Small intestine (tissue), 7 donors: ENCODE data around the gene ACAD9. TPM values are rescaled to one million over a fixed set of nuclear protein-coding genes. Genes with fewer than 3 reads are reported as not detected.

ENCODE experiments used
- DNase-seq, 2 donors: peaks; one replicate each; pipeline versions ENCODE4 v3.0.0 to v3.0.0-alpha.2; 2013
- FAIRE-seq: peaks from 2 replicates; lab custom pipeline; 2012; peaks lifted over from hg19 to GRCh38; lab: Jason Lieb, UNC
- H3K27ac ChIP-seq, 3 donors: one replicate each; pipeline ENCODE4 v1.5.1; 2013; ENCODE audit warnings: low read length in 2 of 3, mild to moderate bottlenecking in 2 of 3, control low read depth in 1 of 3, inconsistent platforms in 1 of 3, low read depth in 1 of 3, moderate library complexity in 1 of 3
- H3K27me3 ChIP-seq, 3 donors: one replicate each; pipeline ENCODE4 v1.6.1; 2013; ENCODE audit warnings: low read length in 3 of 3, inconsistent platforms in 1 of 3; ENCODE audit not compliant: control insufficient read depth in 3 of 3, insufficient read depth in 3 of 3
- H3K36me3 ChIP-seq, 3 donors: one replicate each; pipeline ENCODE4 v1.6.1; 2013; ENCODE audit warnings: low read length in 3 of 3, inconsistent platforms in 1 of 3, low read depth in 1 of 3, mild to moderate bottlenecking in 1 of 3, moderate library complexity in 1 of 3; ENCODE audit not compliant: control insufficient read depth in 3 of 3, insufficient read depth in 2 of 3
- H3K4me1 ChIP-seq, 3 donors: one replicate each; pipeline ENCODE4 v1.6.1; 2013; ENCODE audit warnings: low read length in 2 of 3, inconsistent platforms in 1 of 3, low read depth in 1 of 3, mild to moderate bottlenecking in 1 of 3, moderate library complexity in 1 of 3; ENCODE audit not compliant: control insufficient read depth in 3 of 3, insufficient read depth in 2 of 3
- H3K4me3 ChIP-seq, 3 donors: one replicate each; pipeline ENCODE4 v1.5.1; 2013; ENCODE audit warnings: low read length in 3 of 3, control low read depth in 1 of 3, inconsistent platforms in 1 of 3, low read depth in 1 of 3, mild to moderate bottlenecking in 1 of 3, moderate library complexity in 1 of 3
- H3K9me3 ChIP-seq, 2 donors: one replicate each; pipeline ENCODE4 v1.6.1; 2013; ENCODE audit warnings: low read depth in 1 of 2, low read length in 1 of 2; ENCODE audit not compliant: control insufficient read depth in 2 of 2, insufficient read depth in 1 of 2
- WGBS, 3 donors: extraction: QIAGEN DNeasy Blood & Tissue Kit; methylation state at CpG; one replicate each; pipeline ENCODE4 v1.1.7; 2013; 5-methylcytosine and 5-hydroxymethylcytosine counted together
- polyA plus RNA-seq, 4 donors: library from polyadenylated mRNA; stranded (reverse) in 3 of 4; unstranded in 1 of 4; fragments of 200-250 nt in 3 of 4; fragments of 120-200 nt in 1 of 4; gene quantifications; one replicate each; pipeline versions ENCODE4 v1.2.1 to v1.2.3, GENCODE V29; 2013
- donor health status: healthy with polysubstance abuse.
- donor health status: control.
- donor health status: control.
- donor health status: Bipolar disorder and iron deficiency.
- donor health status: healthy.

Gene ACAD9
- polyA plus RNA-seq, 4 donors, result 17.3 to 30.7 (median 25.0) TPM

GRCh38 chr3:128845119-128845777, 34.2 kb upstream of the ACAD9 start:
- Histone ChIP-seq H3K9me3 (no peaks in the 10 kb centered on the region), H3K27ac (no peak overlapping the region), H3K4me3 (peak overlapping the region in 2 of 3 donors; percentile 31 to 40), H3K36me3 (no peaks in the 10 kb centered on the region), H3K27me3 (no peaks in the 10 kb centered on the region), H3K4me1 (peaks cover 0 to 8% (median 2%) of the 10 kb centered on the region in 3 donors)
- no peak for FAIRE-seq
- DNase-seq, result peak in 1 of 2 donors; percentile 19
- WGBS, 3 donors, result 27 to 37% (median 34%) methylated on average over 14 of the region's 14 CpGs

- 1 to 4% (median 3%) methylated on average over 27 to 32 of the region's 32 CpGs for WGBS, 3 donors
- FAIRE-seq, result no peak
Measured at GRCh38 chr3:128845778-128846485, 33.5 kb upstream of the ACAD9 start.

GRCh38 chr3:128846486-128846891, 32.9 kb upstream of the ACAD9 start:
- H3K9me3 ChIP-seq, result no peaks in the 10 kb centered on the region
- peaks cover 0 to 8% (median 2%) of the 10 kb centered on the region in 3 donors for H3K4me1 ChIP-seq
- FAIRE-seq (no peak), DNase-seq (no peak)
- H3K27ac ChIP-seq, result no peak overlapping the region
- WGBS, 3 donors, result 72 to 84% (median 81%) methylated on average over 10 to 13 of the region's 13 CpGs
- H3K27me3 ChIP-seq, result no peaks in the 10 kb centered on the region
- H3K36me3 ChIP-seq, result no peaks in the 10 kb centered on the region
- H3K4me3 ChIP-seq, result no peak overlapping the region

More at GRCh38 chr3:128845778-128846485, 33.5 kb upstream of the ACAD9 start:
- peak; percentile 60 to 70 for DNase-seq
- peaks cover 0 to 8% (median 2%) of the 10 kb centered on the region in 3 donors for H3K4me1 ChIP-seq
- H3K4me3 ChIP-seq, result peak overlapping the region in 2 of 3 donors; percentile 31 to 40
- no peak overlapping the region for H3K27ac ChIP-seq
- no peaks in the 10 kb centered on the region for H3K9me3 ChIP-seq
- H3K27me3 ChIP-seq, result no peaks in the 10 kb centered on the region
- H3K36me3 ChIP-seq, result no peaks in the 10 kb centered on the region

- no peaks in the 10 kb centered on the region for H3K36me3 ChIP-seq
- H3K27ac ChIP-seq, result no peak overlapping the region
- no peak overlapping the region for H3K4me3 ChIP-seq
- H3K27me3 ChIP-seq, result no peaks in the 10 kb centered on the region
- no peak for FAIRE-seq
- WGBS, 3 donors, result 90 to 95% (median 91%) methylated on average over 15 of the region's 15 CpGs
- H3K4me1 ChIP-seq, result peaks cover 0 to 8% (median 2%) of the 10 kb centered on the region in 3 donors
- H3K9me3 ChIP-seq, result peaks cover 0 to 3% of the 10 kb centered on the region in 2 donors
- no peak for DNase-seq
Measured at GRCh38 chr3:128847666-128848370, 31.6 kb upstream of the ACAD9 start.

GRCh38 chr3:128848936-128849335, 30.5 kb upstream of the ACAD9 start:
- no peak for DNase-seq
- Histone ChIP-seq H3K27ac (no peak overlapping the region), H3K36me3 (no peaks in the 10 kb centered on the region), H3K4me1 (peaks cover 0 to 8% (median 2%) of the 10 kb centered on the region in 3 donors), H3K27me3 (no peaks in the 10 kb centered on the region), H3K4me3 (no peak overlapping the region), H3K9me3 (peaks cover 0 to 11% of the 10 kb centered on the region in 2 donors)
- no peak for FAIRE-seq
- WGBS, 3 donors, result 93 to 94% (median 94%) methylated on average over 13 of the region's 13 CpGs

GRCh38 chr3:128849911-128850455, 29.4 kb upstream of the ACAD9 start:
- Histone ChIP-seq H3K36me3 (no peaks in the 10 kb centered on the region), H3K27ac (no peak overlapping the region), H3K4me1 (peaks cover 0 to 8% (median 2%) of the 10 kb centered on the region in 3 donors), H3K9me3 (peaks cover 0 to 21% of the 10 kb centered on the region in 2 donors), H3K27me3 (no peaks in the 10 kb centered on the region), H3K4me3 (no peak overlapping the region)
- no peak for DNase-seq
- 39 to 54% (median 48%) methylated on average over 11 of the region's 11 CpGs for WGBS, 3 donors
- no peak for FAIRE-seq

GRCh38 chr3:128850544-128850943, 28.9 kb upstream of the ACAD9 start:
- no peak overlapping the region for H3K27ac ChIP-seq
- no peaks in the 10 kb centered on the region for H3K36me3 ChIP-seq
- WGBS, 3 donors, result 91 to 92% (median 92%) methylated on average over 9 of the region's 9 CpGs
- peaks cover 0 to 27% of the 10 kb centered on the region in 2 donors for H3K9me3 ChIP-seq
- H3K27me3 ChIP-seq, result no peaks in the 10 kb centered on the region
- no peak for DNase-seq
- H3K4me1 ChIP-seq, result peaks cover 0 to 3% (median under 1%) of the 10 kb centered on the region in 3 donors
- no peak for FAIRE-seq
- no peak overlapping the region for H3K4me3 ChIP-seq

GRCh38 chr3:128851601-128852000, 27.8 kb upstream of the ACAD9 start:
- no peak for FAIRE-seq
- Histone ChIP-seq H3K4me3 (no peak overlapping the region), H3K4me1 (no peaks in the 10 kb centered on the region), H3K27me3 (no peaks in the 10 kb centered on the region), H3K27ac (no peak overlapping the region), H3K36me3 (no peaks in the 10 kb centered on the region), H3K9me3 (peaks cover 0 to 38% of the 10 kb centered on the region in 2 donors)
- WGBS, 3 donors, result 62 to 71% (median 64%) methylated on average over 4 of the region's 4 CpGs
- DNase-seq, result no peak
